PC-3 (cell line): Measurements from ENCODE around the gene TNFSF11. TPM values are rescaled to one million over a fixed set of nuclear protein-coding genes. Genes with fewer than 3 reads are reported as not detected.

ENCODE experiments used
- ATAC-seq: fragments of 200-7000 bp; cut with Tn5 transposase; 2 replicates; pipeline ENCODE4 v1.9.1; 2020; ENCODE audit warnings: mild to moderate bottlenecking, moderate library complexity
- BruUV-seq: library from RNA; stranded (reverse); fragments of 400-500 nt; replicated peaks from 2 replicates; lab custom pipeline; 2021; lab: Mats Ljungman, UMichigan
- CTCF ChIA-PET: fragments of 300-600 bp; sonication (Branson Sonifier 250); formaldehyde crosslinking; loops from one replicate; lab custom pipeline; 2022; ENCODE audit warnings: antibody characterized with exemption; lab: Charles Lee
- POLR2A ChIA-PET: fragments of 300-600 bp; sonication (Branson Sonifier 250); formaldehyde crosslinking; loops from one replicate; lab custom pipeline; 2022; ENCODE audit warnings: antibody characterized with exemption; ENCODE audit not compliant: unreplicated experiment; lab: Charles Lee
- DNase-seq: peaks from one replicate; pipeline ENCODE4 v3.0.0-alpha.2; 2015
- H2AFZ ChIP-seq: fragments of 300-600 bp; sonication (generic); 2 replicates; pipeline ENCODE4 v1.6.0; 2016; ENCODE audit warnings: antibody characterized with exemption, low read length
- H3F3A ChIP-seq: fragments of 300-600 bp; sonication (generic); one replicate; pipeline ENCODE4 v1.6.0; 2017; ENCODE audit warnings: antibody characterized with exemption, low read length, control low read depth, mild to moderate bottlenecking; ENCODE audit not compliant: unreplicated experiment
- H3K27ac ChIP-seq: fragments of 300-600 bp; sonication (generic); 2 replicates; pipeline ENCODE4 v1.5.1; 2016; ENCODE audit warnings: mild to moderate bottlenecking, low read length
- H3K27me3 ChIP-seq: fragments of 300-600 bp; sonication (generic); 2 replicates; pipeline ENCODE4 v1.6.1; 2016; ENCODE audit warnings: low read length, mixed read lengths
- H3K36me3 ChIP-seq: fragments of 300-600 bp; sonication (generic); 2 replicates; pipeline ENCODE4 v1.6.1; 2016; ENCODE audit warnings: low read depth, mixed run types, low read length, mixed read lengths
- H3K4me1 ChIP-seq: fragments of 300-600 bp; sonication (generic); 2 replicates; pipeline ENCODE4 v1.5.1; 2016; ENCODE audit warnings: low read length; ENCODE audit not compliant: insufficient read depth
- H3K4me2 ChIP-seq: fragments of 300-600 bp; sonication (generic); 2 replicates; pipeline ENCODE4 v1.6.0; 2016; ENCODE audit warnings: low read length
- H3K4me3 ChIP-seq: fragments of 300-600 bp; sonication (generic); 2 replicates; pipeline ENCODE4 v1.5.1; 2016; ENCODE audit warnings: mild to moderate bottlenecking, low read length, mixed read lengths
- H3K79me2 ChIP-seq: fragments of 300-600 bp; sonication (generic); 2 replicates; pipeline ENCODE4 v1.6.1; 2017; ENCODE audit warnings: low read length, mixed read lengths
- H3K9ac ChIP-seq: fragments of 300-600 bp; sonication (generic); 2 replicates; pipeline ENCODE4 v1.6.0; 2016; ENCODE audit warnings: mild to moderate bottlenecking, low read length
- H3K9me2 ChIP-seq: fragments of 300-600 bp; sonication (generic); replicated peaks from 2 replicates; pipeline ENCODE4 v1.6.1; 2016; ENCODE audit warnings: mixed run types, low read length, mixed read lengths
- H3K9me3 ChIP-seq: fragments of 300-600 bp; sonication (generic); 2 replicates; pipeline ENCODE4 v1.6.1; 2016; ENCODE audit warnings: low read length, mixed read lengths
- H4K20me1 ChIP-seq: fragments of 300-600 bp; sonication (generic); 2 replicates; pipeline ENCODE4 v1.6.1; 2016; ENCODE audit warnings: low read length, mixed read lengths
- EZH2 ChIP-seq: fragments of 300-600 bp; sonication (generic); IDR thresholded peaks from one replicate; pipeline ENCODE4 v1.6.1; 2017; ENCODE audit warnings: antibody characterized with exemption, mild to moderate bottlenecking, low read length; ENCODE audit not compliant: unreplicated experiment
- EZH2phosphoT487 ChIP-seq: fragments of 300-600 bp; sonication (generic); IDR thresholded peaks from 2 replicates; pipeline ENCODE4 v1.6.1; 2018; ENCODE audit warnings: mild to moderate bottlenecking, antibody characterized with exemption, low read length, borderline replicate concordance
- intact Hi-C: fragments of 100-400 bp; cut with micrococcal nuclease; formaldehyde crosslinking; loops from 2 replicates; pipeline ENCODE4 v1.9.0; 2023
- total RNA-seq: library from RNA; depleted of rRNA; stranded (reverse); fragments of >200 nt; gene quantifications from 2 replicates; pipeline ENCODE4 v1.2.3, GENCODE V29; 2014
- TF ChIP-seq, protein P1 (sequence below): fragments of 300-600 bp; sonication (generic); conservative IDR thresholded peaks from 2 replicates; pipeline ENCODE4 v1.5.1; 2017; ENCODE audit warnings: antibody characterized with exemption, low read depth, mild to moderate bottlenecking, low read length

The TNFSF11 gene
- total RNA-seq, 1 experiment from 2014 or later, result not detected

DNA sequence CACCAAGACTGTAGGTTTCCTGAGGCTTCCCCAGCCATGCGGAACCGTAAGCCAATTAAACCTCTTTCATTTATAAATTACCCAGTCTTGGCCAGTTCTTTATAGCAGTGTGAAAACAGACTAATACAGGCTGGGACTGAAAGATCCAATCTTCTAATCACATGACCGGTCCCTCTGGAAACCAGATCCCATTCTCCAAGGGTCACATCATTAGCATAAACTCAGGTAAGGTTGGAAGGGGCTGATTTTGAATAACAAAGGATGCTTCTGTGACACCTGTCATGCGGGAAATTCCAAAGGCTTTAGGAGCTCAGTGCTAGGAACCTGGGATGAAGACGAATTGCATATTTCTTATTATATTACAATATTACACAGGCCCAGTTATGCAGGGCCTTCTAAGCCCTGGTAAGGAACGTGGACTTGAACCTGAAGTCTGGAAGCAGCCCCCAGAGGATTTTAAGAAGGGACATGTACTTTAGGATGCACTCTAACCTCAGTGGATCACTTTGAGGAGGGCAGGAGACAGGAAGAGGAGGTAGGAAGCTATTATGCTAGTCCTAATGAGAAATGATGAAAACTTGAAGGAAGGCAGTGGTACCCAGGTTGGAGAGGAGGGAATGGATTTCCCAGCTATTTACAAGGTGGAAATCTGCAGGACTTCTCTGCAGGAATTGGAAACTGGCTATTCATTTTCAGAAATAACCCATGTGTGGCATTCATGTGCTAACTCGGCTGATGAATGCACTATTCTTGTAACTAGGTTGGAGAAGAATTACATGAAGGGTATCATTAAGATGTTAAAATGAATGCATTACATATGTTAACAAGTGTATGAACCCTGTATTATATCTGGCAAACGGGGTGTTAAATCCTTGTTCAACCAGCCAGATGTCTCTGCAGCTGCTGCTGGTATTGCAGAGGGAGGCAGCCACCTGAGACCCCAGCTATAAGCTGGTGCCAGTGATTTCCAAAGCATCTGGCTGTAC lies 19.3 kb downstream of the TNFSF11 start:
- H3K9ac ChIP-seq, result no peak overlapping the region
- TF ChIP-seq, protein P1, sequence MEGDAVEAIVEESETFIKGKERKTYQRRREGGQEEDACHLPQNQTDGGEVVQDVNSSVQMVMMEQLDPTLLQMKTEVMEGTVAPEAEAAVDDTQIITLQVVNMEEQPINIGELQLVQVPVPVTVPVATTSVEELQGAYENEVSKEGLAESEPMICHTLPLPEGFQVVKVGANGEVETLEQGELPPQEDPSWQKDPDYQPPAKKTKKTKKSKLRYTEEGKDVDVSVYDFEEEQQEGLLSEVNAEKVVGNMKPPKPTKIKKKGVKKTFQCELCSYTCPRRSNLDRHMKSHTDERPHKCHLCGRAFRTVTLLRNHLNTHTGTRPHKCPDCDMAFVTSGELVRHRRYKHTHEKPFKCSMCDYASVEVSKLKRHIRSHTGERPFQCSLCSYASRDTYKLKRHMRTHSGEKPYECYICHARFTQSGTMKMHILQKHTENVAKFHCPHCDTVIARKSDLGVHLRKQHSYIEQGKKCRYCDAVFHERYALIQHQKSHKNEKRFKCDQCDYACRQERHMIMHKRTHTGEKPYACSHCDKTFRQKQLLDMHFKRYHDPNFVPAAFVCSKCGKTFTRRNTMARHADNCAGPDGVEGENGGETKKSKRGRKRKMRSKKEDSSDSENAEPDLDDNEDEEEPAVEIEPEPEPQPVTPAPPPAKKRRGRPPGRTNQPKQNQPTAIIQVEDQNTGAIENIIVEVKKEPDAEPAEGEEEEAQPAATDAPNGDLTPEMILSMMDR, result no peak
- no peak for TF ChIP-seq EZH2phosphoT487
- no peak for TF ChIP-seq EZH2
- no peaks in the 10 kb centered on the region for H3K79me2 ChIP-seq
- H3F3A ChIP-seq, result no peaks in the 10 kb centered on the region
- no peak for ATAC-seq
- H3K27me3 ChIP-seq, result no peaks in the 10 kb centered on the region
- ChIA-PET CTCF (no interaction called here), POLR2A (no interaction called here)
- H3K9me2 ChIP-seq, result no peaks in the 10 kb centered on the region
- intact Hi-C loops, result no loop called here
- no peaks in the 10 kb centered on the region for H4K20me1 ChIP-seq
- H3K4me3 ChIP-seq, result no peak overlapping the region
- peaks cover 8% of the 10 kb centered on the region for H3K4me1 ChIP-seq
- no peak overlapping the region for H3K4me2 ChIP-seq
- no peak for DNase-seq
- no peaks in the 10 kb centered on the region for H3K36me3 ChIP-seq
- H3K9me3 ChIP-seq, result no peaks in the 10 kb centered on the region
- BruUV-seq, result no TSS peak
- no peak overlapping the region for H3K27ac ChIP-seq
- no peak overlapping the region for H2AFZ ChIP-seq

DNA sequence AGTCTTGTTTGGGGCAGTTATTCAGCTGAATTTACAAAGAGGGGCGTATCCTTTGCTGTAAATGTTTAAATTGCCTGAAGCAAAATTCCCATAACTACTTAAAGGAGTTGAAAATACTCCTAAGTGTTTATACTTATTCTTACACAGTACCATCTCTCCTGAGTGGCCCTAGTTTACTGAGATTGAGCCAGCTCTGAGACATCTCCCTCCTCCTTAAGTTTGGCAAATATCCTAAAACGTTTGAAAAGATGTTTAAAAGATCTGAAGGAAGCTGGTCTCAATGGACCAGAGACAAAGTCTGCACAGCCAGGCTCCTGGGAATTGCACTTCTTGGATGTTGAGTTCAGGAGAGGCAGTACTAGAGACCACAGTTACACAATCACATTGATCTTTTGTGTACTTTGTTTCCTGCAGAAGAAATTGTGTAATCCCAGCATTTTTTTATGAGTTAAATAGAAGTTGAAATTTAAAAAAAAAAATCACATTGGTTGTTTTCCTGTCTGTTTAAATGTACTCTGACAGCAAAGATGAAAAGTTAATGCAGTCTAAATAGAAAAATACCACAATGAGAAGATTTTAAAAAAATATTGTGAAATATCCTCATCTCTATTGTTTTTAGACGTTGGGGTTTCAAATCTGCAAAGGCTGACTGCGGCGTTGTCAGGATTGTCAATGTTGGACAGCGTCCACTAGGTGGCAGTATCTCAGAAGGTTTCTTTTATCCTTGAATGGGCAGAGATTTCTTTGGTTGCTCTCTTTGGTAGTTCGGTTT lies 20.7 kb downstream of the TNFSF11 start:
- H3K27ac ChIP-seq, result 0 out of 2 replicates have a peak overlapping the region, but pooled peaks have one; percentile 16
- ChIA-PET POLR2A (interaction anchor here (0.6 kb wide), 1 partner anchor 230 kb away, joined by 3 read pairs; no protein-coding TSS in a partner anchor), CTCF (interaction anchor here (0.6 to 0.9 kb wide), 4 partner anchors 97 to 491 kb away, joined by 3 to 5 read pairs (median 4); no protein-coding TSS in a partner anchor)
- peak; percentile 68 for ATAC-seq
- H3K4me2 ChIP-seq, result peak overlapping the region; percentile 18
- H4K20me1 ChIP-seq, result no peaks in the 10 kb centered on the region
- intact Hi-C loops, result loop anchor here (1.0 to 5.0 kb wide), 2 partner anchors 238 to 260 kb away; no protein-coding TSS in a partner anchor
- no peak overlapping the region for H3K9ac ChIP-seq
- no TSS peak for BruUV-seq
- H3K9me3 ChIP-seq, result no peaks in the 10 kb centered on the region
- H3K4me1 ChIP-seq, result peaks cover 8% of the 10 kb centered on the region
- H2AFZ ChIP-seq, result no peak overlapping the region
- H3K4me3 ChIP-seq, result no peak overlapping the region
- H3F3A ChIP-seq, result no peaks in the 10 kb centered on the region
- no peaks in the 10 kb centered on the region for H3K9me2 ChIP-seq
- H3K27me3 ChIP-seq, result no peaks in the 10 kb centered on the region
- TF ChIP-seq, protein P1, result peak; percentile 77
- TF ChIP-seq EZH2, result no peak
- no peaks in the 10 kb centered on the region for H3K79me2 ChIP-seq
- no peaks in the 10 kb centered on the region for H3K36me3 ChIP-seq
- DNase-seq, result peak; percentile 78
